Testis (tissue), 3 donors: ENCODE results near the gene LRRC37B. TPM values are rescaled to one million over a fixed set of nuclear protein-coding genes. Genes with fewer than 3 reads are reported as not detected.
"Not testable (repeated sequence)": the region's sequence is repeated elsewhere in the genome, so short reads cannot be mapped to it uniquely, and the experiment has no call there.

ENCODE experiments used
- DNase-seq: peaks from one replicate; pipeline ENCODE4 v3.0.0-alpha.2; 2019
- H3K27ac ChIP-seq, 2 donors: fragments of 200-600 bp; sonication (generic); one replicate each; pipeline ENCODE4 v1.5.1; 2019
- H3K27me3 ChIP-seq: fragments of 200-600 bp; sonication (generic); one replicate; pipeline ENCODE4 v1.5.1; 2019
- H3K36me3 ChIP-seq: fragments of 200-600 bp; sonication (generic); one replicate; pipeline ENCODE4 v1.5.1; 2017; ENCODE audit warnings: low read depth; ENCODE audit errors: missing control alignments
- H3K4me1 ChIP-seq: fragments of 200-600 bp; sonication (generic); one replicate; pipeline ENCODE4 v1.5.1; 2019
- H3K4me3 ChIP-seq, 2 donors: fragments of 200-600 bp; sonication (generic); one replicate each; pipeline ENCODE4 v1.5.1; 2017 to 2019
- H3K9me3 ChIP-seq: fragments of 200-600 bp; sonication (generic); one replicate; pipeline ENCODE4 v1.5.1; 2017
- POLR2A ChIP-seq: fragments of 450-650 bp; IDR thresholded peaks from one replicate; pipeline ENCODE4 v1.6.1; 2017; ENCODE audit warnings: antibody characterized with exemption, mild to moderate bottlenecking, moderate library complexity
- whole genome bisulfite sequencing, 2 donors: methylation state at CpG; one replicate each; pipeline ENCODE4 v1.1.5; 2018; 5-methylcytosine and 5-hydroxymethylcytosine counted together
- intact Hi-C: fragments of 100-400 bp; cut with DNase I; formaldehyde crosslinking; loops from one replicate; pipeline ENCODE4 v1.15.1; 2023; ENCODE audit warnings: low total_unique reads
- polyA plus RNA-seq: library from polyadenylated mRNA; stranded (reverse); fragments of 350-450 nt; fragmentation: Illumina TruSeq; extraction: RNeasy Lipid Tissue Mini Kit (QIAGEN cat#74804); gene quantifications from one replicate; pipeline ENCODE4 v1.2.3, GENCODE V29; 2014; ENCODE audit warnings: low read depth, low replicate concordance; ENCODE audit not compliant: insufficient read depth
- total RNA-seq, 2 donors: library from RNA; depleted of rRNA; stranded (reverse); fragments of >200 nt; gene quantifications; one replicate each; pipeline ENCODE4 v1.2.3, GENCODE V29; 2016
- TF ChIP-seq, protein P1 (sequence below), 3 experiments: fragments of 450-650 bp in 2 of 3; fragments of 200-600 bp in 1 of 3; sonication (generic) in 1 of 3; IDR thresholded peaks; one replicate each; pipeline ENCODE4 v1.5.1; 2016 to 2019; ENCODE audit warnings: antibody characterized with exemption in 3 of 3, mild to moderate bottlenecking in 2 of 3, moderate library complexity in 1 of 3

LRRC37B gene
- total and polyA plus RNA-seq, 3 donors from 2014 or later = 35.6 to 53.4 (median 37.8) TPM

GRCh38 chr17:32083550-32083979, 76.4 kb downstream of the LRRC37B start:
- H3K36me3 ChIP-seq, H3K27ac ChIP-seq, H3K27me3 ChIP-seq, DNase-seq, H3K9me3 ChIP-seq, H3K4me1 ChIP-seq, intact Hi-C loops: not testable (repeated sequence)
- H3K4me3 ChIP-seq = peak overlapping the region; percentile 49 to 64
- 0 to 1% methylated on average over 6 to 17 of the region's 17 CpGs for WGBS, 2 donors

DNA sequence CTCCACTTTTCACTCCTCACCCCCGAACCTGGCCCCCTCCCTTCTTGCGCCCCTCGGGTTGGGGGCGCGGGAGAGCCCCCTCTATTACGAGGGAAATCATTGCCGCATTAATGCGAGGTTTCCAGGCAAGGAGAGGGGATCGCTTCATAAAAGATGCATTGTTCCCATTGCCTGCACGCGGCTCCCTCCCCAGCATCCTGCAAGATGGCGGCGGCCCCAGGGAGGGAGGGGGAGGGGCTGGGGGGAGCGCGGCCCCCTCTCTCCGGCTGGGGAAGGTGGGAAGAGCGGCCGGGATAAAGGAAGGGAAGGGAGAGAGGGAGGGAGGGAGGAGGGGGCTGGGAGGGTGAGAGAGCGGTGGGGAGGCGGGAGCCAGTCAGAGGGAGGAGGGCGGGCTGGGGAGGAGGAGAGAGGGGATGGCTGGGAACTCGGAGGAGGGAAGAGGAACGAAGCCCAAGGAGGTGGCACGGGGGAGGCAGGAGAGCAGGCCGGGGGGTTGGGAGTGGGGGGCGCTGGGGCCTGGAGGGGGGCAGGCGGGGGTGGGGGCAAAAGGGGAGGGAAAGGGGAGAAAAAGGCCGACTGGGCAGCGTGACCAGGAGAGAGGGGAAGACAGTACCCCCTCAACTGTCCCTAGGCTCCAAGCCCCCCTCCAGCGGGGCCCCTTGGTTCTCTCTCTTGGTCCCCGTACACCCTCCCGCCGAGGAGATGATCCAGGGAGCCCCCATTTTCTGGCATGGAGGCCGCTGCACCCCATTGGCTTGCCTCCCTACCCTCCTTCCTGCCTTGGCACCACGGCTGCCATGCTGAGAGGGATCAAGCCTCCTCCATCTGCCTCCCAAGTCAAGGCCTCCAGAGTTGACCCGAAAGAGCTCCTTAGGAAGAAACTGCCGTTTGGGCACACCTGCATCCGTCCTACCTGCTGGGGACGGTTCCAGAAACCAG, 77.1 kb downstream of the LRRC37B start:
- 0 to 2% methylated on average over 2 to 11 of the region's 39 CpGs for WGBS, 2 donors
- peak overlapping the region; percentile 49 to 64 for H3K4me3 ChIP-seq
- DNase-seq, H3K9me3 ChIP-seq, H3K4me1 ChIP-seq, intact Hi-C loops, H3K27me3 ChIP-seq, H3K27ac ChIP-seq, H3K36me3 ChIP-seq: not testable (repeated sequence)

DNA sequence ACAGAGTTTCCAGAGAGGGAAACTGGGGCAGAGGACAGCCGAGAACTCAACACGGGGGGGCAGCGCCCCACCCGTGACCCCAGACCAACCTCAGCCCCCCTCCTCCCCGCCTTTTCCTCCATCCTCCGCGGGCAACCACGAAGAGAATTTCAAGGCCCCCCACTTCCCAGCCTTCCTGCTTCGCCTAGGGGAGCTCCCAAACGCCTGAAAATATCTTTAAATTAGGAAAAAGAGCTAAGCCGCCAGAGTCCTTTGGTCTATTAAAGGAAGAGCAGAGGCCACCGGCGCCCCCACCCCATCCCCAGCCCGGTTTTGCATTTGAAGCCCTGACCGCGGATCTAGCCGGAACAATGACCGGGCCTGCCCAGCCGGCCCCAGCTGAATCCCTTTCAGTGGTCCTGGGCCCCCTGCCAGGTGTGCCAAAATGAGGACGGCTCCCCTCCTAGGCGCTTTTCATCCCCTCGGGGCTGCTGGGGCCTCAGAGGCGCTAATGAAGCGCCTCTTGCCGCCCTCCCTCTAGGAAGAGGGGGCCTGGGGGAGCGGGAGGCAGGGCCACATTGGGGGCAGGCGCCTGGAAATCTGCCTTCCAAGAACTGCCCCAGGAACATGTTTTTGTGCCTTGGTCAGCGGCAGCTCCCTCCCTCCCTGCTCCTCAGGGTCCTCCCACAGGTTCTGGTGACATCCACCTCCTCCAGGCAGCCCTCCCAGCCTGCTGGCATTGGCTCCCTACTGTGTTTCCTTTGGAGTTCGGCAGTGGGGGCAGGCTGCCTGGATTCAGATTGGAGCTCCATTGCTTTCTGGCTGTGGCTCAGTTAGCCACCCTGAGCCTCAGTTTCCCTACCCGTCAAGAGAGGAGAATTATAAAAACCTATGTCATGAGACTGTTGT, 78.0 kb downstream of the LRRC37B start:
- H3K27ac ChIP-seq, H3K9me3 ChIP-seq, H3K36me3 ChIP-seq, H3K27me3 ChIP-seq, H3K4me3 ChIP-seq, DNase-seq, H3K4me1 ChIP-seq, intact Hi-C loops: not testable (repeated sequence)
- WGBS, 2 donors = 20 to 26% methylated on average over 3 to 24 of the region's 30 CpGs

DNA sequence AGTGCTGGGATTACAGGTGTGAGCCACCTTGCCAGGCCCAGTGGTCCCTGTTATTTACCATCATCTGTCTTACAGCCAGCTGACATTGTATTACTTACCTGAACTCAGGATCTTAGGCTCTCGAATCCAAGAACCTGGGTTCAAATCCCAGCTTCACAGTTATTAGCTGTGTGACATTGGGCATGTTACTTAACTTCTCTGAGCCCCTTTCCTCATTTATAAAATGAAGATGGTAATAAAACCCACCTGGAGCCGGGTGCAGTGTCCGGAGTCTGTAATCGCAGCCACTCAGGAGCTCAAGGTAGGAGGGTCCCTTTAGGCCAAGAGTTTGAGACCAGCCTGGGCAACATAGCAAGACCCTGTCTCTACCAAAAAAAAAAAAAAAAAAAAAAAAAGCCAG, 79.7 kb downstream of the LRRC37B start:
- H3K4me1 ChIP-seq, H3K27me3 ChIP-seq, intact Hi-C loops, H3K27ac ChIP-seq, H3K9me3 ChIP-seq, H3K4me3 ChIP-seq, DNase-seq, H3K36me3 ChIP-seq: not testable (repeated sequence)
- 85 to 95% methylated on average over 4 of the region's 4 CpGs for WGBS, 2 donors

DNA sequence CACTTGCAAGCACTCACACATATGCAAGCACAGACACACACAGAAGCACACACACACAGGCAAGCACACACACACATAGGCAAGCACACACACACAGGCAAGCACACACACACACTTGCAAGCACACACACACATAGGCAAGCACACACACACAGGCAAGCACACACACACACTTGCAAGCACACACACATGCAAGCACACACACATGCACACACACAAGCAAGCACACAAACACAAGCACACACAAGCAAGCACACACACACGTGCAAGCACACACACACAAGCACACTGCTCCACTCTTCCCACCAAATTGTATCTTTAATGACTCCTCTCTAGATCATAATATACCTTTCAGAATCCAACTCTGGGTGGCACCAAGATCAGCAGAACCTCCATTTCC, 84.9 kb downstream of the LRRC37B start:
- H3K4me1 ChIP-seq, H3K9me3 ChIP-seq, H3K36me3 ChIP-seq, intact Hi-C loops, DNase-seq, H3K27ac ChIP-seq, H3K4me3 ChIP-seq, H3K27me3 ChIP-seq: not testable (repeated sequence)
- 75 to 90% methylated on average over 1 of the region's 1 CpG for WGBS, 2 donors

- no peak for TF ChIP-seq POLR2A
- TF ChIP-seq, protein P1, sequence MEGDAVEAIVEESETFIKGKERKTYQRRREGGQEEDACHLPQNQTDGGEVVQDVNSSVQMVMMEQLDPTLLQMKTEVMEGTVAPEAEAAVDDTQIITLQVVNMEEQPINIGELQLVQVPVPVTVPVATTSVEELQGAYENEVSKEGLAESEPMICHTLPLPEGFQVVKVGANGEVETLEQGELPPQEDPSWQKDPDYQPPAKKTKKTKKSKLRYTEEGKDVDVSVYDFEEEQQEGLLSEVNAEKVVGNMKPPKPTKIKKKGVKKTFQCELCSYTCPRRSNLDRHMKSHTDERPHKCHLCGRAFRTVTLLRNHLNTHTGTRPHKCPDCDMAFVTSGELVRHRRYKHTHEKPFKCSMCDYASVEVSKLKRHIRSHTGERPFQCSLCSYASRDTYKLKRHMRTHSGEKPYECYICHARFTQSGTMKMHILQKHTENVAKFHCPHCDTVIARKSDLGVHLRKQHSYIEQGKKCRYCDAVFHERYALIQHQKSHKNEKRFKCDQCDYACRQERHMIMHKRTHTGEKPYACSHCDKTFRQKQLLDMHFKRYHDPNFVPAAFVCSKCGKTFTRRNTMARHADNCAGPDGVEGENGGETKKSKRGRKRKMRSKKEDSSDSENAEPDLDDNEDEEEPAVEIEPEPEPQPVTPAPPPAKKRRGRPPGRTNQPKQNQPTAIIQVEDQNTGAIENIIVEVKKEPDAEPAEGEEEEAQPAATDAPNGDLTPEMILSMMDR (IDR thresholded peaks at IDR 0.05) = no peak
- Histone ChIP-seq H3K9me3 (no peaks in the 10 kb centered on the region), H3K4me3 (no peak overlapping the region), H3K27me3 (no peaks in the 10 kb centered on the region), H3K36me3 (no peaks in the 10 kb centered on the region), H3K27ac (no peak overlapping the region), H3K4me1 (no peaks in the 10 kb centered on the region)
- intact Hi-C loops = no loop called here
- 87% methylated on average over 2 of the region's 2 CpGs for WGBS, 2 donors
- DNase-seq = no peak
Observed at GRCh38 chr17:32099686-32100085, 92.5 kb downstream of the LRRC37B start.

- H3K4me3 ChIP-seq, H3K9me3 ChIP-seq, intact Hi-C loops, H3K27ac ChIP-seq, H3K36me3 ChIP-seq, H3K4me1 ChIP-seq, H3K27me3 ChIP-seq, DNase-seq: not testable (repeated sequence)
- 90 to 97% methylated on average over 8 of the region's 8 CpGs for WGBS, 2 donors
Observed at GRCh38 chr17:32100323-32100722, 93.1 kb downstream of the LRRC37B start.
